Activated CD8-positive, alpha-beta T cell treated with anti-CD3 and anti-CD28 coated beads for 36 hours (primary cell): Measurements from ENCODE around the gene GALNT14. TPM values are rescaled to one million over a fixed set of nuclear protein-coding genes. Genes with fewer than 3 reads are reported as not detected.

ENCODE experiments used
- ATAC-seq: fragments of 200-7000 bp; cut with Tn5 transposase; one replicate; pipeline ENCODE4 v1.10.0; 2021; ENCODE audit warnings: mild to moderate bottlenecking, moderate library complexity
- CTCF ChIA-PET: fragments of 350-600 bp; sonication (Branson Sonifier 250); formaldehyde crosslinking; loops from one replicate; lab custom pipeline; 2021; ENCODE audit warnings: antibody characterized with exemption; lab: Charles Lee
- POLR2A ChIA-PET: fragments of 350-600 bp; sonication (Branson Sonifier 250); formaldehyde crosslinking; loops from one replicate; lab custom pipeline; 2021; ENCODE audit warnings: antibody characterized with exemption; lab: Charles Lee
- DNase-seq: peaks from one replicate; pipeline ENCODE4 v3.0.0-alpha.2; 2020
- H3K27ac Mint-ChIP-seq: one replicate; pipeline ENCODE4 v1.8.0; 2021; ENCODE audit warnings: mild to moderate bottlenecking, mixed read lengths
- H3K27me3 Mint-ChIP-seq: one replicate; pipeline ENCODE4 v1.8.0; 2021; ENCODE audit warnings: mixed read lengths
- H3K36me3 Mint-ChIP-seq: one replicate; pipeline ENCODE4 v1.8.0; 2021; ENCODE audit warnings: low read depth, mixed read lengths
- H3K4me1 Mint-ChIP-seq: one replicate; pipeline ENCODE4 v1.8.0; 2021; ENCODE audit warnings: low read depth, mixed read lengths
- H3K4me3 Mint-ChIP-seq: one replicate; pipeline ENCODE4 v1.8.0; 2021; ENCODE audit warnings: mild to moderate bottlenecking, moderate library complexity, mixed read lengths
- H3K9me3 Mint-ChIP-seq: one replicate; pipeline ENCODE4 v1.8.0; 2021; ENCODE audit warnings: mixed read lengths
- CTCF ChIP-seq: fragments of 200-600 bp; IDR thresholded peaks from one replicate; pipeline ENCODE4 v1.8.0; 2022; ENCODE audit warnings: antibody characterized with exemption, mild to moderate bottlenecking
- intact Hi-C: fragments of 100-400 bp; cut with micrococcal nuclease; formaldehyde crosslinking; loops from one replicate; pipeline ENCODE4 v1.10.0; 2022
- total RNA-seq, 2 experiments: library from RNA; stranded (reverse); gene quantifications; one replicate each; pipeline ENCODE4 v1.2.3, GENCODE V29; 2021

The GALNT14 gene
- total RNA-seq, 2 experiments from 2014 or later = 1.1 to 1.9 TPM

GRCh38 chr2:30956995-30957394, 181.2 kb downstream of the GALNT14 start:
- POLR2A ChIA-PET = no interaction called here
- H3K27ac Mint-ChIP-seq = no peak overlapping the region
- CTCF ChIA-PET = interaction anchor here (1.2 kb wide), 1 partner anchor 213 kb away, joined by 3 read pairs; no protein-coding TSS in a partner anchor
- H3K9me3 Mint-ChIP-seq = no peaks in the 10 kb centered on the region
- no peak for TF ChIP-seq CTCF
- H3K4me3 Mint-ChIP-seq = no peak overlapping the region
- DNase-seq (no peak), ATAC-seq (no peak)
- no peaks in the 10 kb centered on the region for H3K36me3 Mint-ChIP-seq
- H3K4me1 Mint-ChIP-seq = no peaks in the 10 kb centered on the region
- no peaks in the 10 kb centered on the region for H3K27me3 Mint-ChIP-seq
- intact Hi-C loops = no loop called here

- intact Hi-C loops = no loop called here
- no peak for TF ChIP-seq CTCF
- Mint-ChIP-seq H3K9me3 (no peaks in the 10 kb centered on the region), H3K4me1 (no peaks in the 10 kb centered on the region), H3K4me3 (no peak overlapping the region), H3K27ac (no peak overlapping the region), H3K27me3 (no peaks in the 10 kb centered on the region), H3K36me3 (no peaks in the 10 kb centered on the region)
- POLR2A ChIA-PET = no interaction called here
- no peak for DNase-seq
- CTCF ChIA-PET = interaction anchor here (1.2 kb wide), 1 partner anchor 214 kb away, joined by 3 read pairs; no protein-coding TSS in a partner anchor
- no peak for ATAC-seq
These were observed 182.6 kb downstream of the GALNT14 start for GRCh38 chr2:30955516-30956132.

- Mint-ChIP-seq H3K9me3 (peaks cover 2% of the 10 kb centered on the region), H3K4me3 (no peak overlapping the region), H3K27me3 (no peaks in the 10 kb centered on the region), H3K4me1 (no peaks in the 10 kb centered on the region), H3K27ac (no peak overlapping the region), H3K36me3 (no peaks in the 10 kb centered on the region)
- ChIA-PET POLR2A (no interaction called here), CTCF (interaction anchor here (0.6 kb wide), 1 partner anchor 13 kb away, joined by 3 read pairs; no protein-coding TSS in a partner anchor)
- no peak for TF ChIP-seq CTCF
- DNase-seq (no peak), ATAC-seq (no peak)
- intact Hi-C loops = no loop called here
These were observed 187.9 kb downstream of the GALNT14 start for GRCh38 chr2:30950339-30950738.

- H3K4me1 Mint-ChIP-seq = no peaks in the 10 kb centered on the region
- H3K4me3 Mint-ChIP-seq = no peak overlapping the region
- ChIA-PET CTCF (no interaction called here), POLR2A (no interaction called here)
- ATAC-seq (no peak), DNase-seq (no peak)
- TF ChIP-seq CTCF = no peak
- H3K36me3 Mint-ChIP-seq = no peaks in the 10 kb centered on the region
- peaks cover 2% of the 10 kb centered on the region for H3K9me3 Mint-ChIP-seq
- intact Hi-C loops = no loop called here
- no peak overlapping the region for H3K27ac Mint-ChIP-seq
- H3K27me3 Mint-ChIP-seq = no peaks in the 10 kb centered on the region
These were observed 188.8 kb downstream of the GALNT14 start for GRCh38 chr2:30949435-30949834.

GRCh38 chr2:30948857-30949256, 189.4 kb downstream of the GALNT14 start:
- ChIA-PET CTCF (no interaction called here), POLR2A (no interaction called here)
- Mint-ChIP-seq H3K9me3 (peaks cover 2% of the 10 kb centered on the region), H3K36me3 (no peaks in the 10 kb centered on the region), H3K4me1 (no peaks in the 10 kb centered on the region), H3K27ac (no peak overlapping the region), H3K4me3 (no peak overlapping the region), H3K27me3 (no peaks in the 10 kb centered on the region)
- ATAC-seq (no peak), DNase-seq (no peak)
- no peak for TF ChIP-seq CTCF
- intact Hi-C loops = no loop called here
